NCI-H524 (cell line): ENCODE data around the gene ARL14EP.

ENCODE experiments used
- DNase-seq, 2 experiments: peaks; one replicate each; lab custom pipeline; 2025; lab: John Stamatoyannopoulos, UW

Gene ARL14EP

DNA sequence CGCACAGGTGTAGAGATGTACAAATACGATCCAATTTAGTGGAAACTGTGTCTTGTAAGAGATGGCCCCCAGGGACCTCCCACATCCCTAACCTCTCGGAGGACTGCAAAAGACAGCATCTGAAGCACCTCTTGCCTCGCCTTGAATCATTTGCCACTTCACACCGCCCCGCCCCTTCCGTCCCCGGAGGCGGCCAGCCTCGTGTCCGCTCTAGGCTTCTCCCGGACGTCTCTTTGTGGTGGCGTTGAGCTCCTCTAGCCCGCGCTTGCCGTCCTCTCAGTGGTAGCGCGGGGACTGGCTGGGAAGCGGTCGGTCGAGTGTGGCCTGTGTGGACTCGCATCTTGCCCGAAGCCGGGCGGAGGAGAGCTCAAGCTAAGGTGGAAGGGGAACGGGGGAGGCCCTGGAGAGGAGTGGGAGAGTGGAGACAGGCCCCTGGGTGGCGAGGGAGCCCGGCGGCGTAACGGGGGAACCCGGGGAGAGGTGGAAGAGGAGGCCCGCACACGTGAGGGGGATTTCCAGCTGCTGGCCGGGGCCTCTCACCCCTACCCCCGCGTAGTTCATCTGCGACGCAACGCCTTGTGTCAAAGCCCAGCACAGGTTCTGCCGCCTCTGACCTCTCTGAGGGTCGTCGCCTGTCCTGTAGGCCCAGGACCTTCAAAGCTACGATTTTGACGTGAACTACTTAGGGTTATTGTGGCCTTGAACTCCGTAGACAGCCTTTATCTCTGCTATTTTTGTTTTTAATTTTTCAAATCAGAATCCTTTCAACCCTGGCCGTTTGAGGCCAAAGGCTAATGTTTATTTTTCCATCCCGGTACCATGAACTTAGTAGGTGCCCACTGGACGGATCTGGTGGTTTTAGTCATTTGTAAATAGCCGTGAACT lies at the start of gene ARL14EP:
TSS of gene ARL14EP (plus strand) at position 279 of the 885 bp plus-strand sequence. CDS start 7,845 bp downstream, outside the sequence.
- peak; percentile 94 to 97 for DNase-seq

DNA sequence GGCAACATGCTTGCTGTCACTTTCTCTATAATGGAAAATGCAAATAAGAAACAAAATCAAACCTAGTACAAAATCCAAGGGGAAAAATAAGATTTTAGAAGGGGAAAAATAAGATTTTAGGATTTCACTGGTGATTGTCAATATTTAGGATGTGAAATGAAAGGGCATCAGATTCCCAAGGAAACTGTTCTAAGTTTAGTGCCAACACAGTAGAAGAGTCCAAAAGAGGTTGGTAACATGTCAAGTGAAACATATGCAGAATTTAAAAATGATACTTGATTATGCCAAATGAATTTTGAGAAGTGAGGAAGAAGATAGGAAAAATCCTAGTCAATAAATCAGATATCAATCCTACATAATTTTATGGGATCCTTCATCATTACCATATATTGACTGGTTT lies 45.7 kb upstream of the ARL14EP start:
- DNase-seq, result no peak

DNA sequence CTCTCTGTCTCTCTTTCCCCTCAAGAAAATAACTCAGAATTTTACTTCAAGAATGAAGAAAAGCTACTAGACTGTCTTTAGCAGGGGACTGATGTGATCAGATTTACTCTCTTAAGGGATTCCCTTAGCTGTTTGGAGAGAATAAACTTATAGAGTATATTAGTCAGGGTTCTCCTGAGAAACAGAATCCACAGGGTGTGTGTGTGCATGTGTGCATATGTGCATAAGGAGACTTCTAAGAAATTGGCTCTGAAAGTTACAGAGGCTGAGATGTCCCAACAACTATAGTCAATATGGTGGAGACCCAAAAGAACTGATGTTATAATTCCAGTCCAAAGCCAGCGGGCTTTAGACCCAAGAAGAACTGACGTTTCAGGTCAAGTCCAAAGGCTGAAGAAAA lies 43.1 kb upstream of the ARL14EP start:
- DNase-seq, result no peak

DNA sequence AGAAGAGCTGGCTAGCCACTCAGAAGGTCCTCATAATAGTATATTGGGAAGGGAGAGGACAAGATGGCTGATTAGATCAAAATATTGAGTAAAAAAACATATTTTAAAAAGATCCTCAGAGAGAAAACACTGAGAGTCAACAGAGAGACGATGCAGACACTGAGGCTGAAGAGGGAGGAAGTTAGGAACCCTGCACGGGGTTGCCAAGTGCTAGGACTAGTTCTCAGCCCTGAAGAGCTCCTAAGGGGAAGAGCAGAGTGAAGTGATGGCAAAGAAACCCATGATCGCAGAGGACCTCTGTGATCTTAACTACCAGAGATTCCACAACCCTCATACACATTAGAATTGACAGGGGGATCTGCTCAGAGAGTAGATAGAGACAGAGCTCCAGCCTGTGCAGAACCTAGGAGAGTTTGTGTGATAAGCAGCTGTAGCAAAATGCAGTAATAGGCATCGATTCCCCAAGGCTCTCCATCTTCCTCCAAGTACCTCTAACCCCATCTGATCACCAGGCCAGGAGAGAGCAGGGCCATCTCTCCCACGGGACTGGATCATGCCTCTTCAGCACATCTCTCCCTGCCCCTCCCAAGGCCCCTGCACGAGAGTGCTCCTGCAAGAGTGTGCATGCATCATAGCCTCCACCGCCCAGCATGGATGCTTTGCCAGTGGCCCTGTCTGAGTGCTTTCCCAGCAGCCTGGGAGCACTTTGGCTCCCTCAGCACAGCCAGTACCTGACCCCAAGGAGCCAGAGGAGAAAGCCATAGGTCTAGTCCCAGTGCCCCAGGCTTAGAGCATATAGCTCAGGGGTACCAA lies 41.2 kb upstream of the ARL14EP start:
- no peak for DNase-seq

DNA sequence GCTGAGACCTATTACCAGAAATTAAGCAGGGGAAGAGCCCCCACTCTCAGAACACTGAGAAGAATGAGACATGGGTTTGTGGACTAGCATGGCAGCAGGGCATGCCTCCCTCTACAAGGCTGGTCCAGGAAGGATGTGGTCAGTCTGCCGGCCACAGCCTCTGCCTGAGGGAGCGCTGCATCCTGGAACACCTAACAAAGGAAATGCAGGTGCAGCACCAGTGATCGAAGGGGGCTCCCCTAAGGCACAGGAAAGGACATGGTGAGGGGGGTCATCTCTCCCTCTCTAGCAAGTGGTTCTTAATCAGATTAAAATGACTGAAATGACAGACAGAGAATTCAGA lies 40.6 kb upstream of the ARL14EP start:
- DNase-seq, result no peak

DNA sequence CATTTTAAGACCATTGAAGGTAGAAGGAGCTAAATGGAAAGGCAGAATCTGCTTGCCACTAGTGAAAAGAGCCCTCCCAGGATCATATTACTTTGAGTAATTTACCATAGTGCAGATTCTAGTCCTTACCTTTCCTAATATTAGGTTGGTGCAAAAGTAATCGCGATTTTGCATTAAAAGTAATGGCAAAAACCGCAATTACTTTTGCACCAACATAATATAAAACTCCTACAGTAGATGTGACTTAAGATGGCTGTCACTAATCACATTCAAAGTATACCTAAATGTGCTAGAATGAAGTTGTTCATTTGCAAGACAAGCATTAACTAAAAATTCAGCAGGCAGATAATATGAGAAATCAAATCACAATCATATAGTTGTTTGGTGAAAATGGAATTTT lies 38.1 kb upstream of the ARL14EP start:
- DNase-seq, result no peak

DNA sequence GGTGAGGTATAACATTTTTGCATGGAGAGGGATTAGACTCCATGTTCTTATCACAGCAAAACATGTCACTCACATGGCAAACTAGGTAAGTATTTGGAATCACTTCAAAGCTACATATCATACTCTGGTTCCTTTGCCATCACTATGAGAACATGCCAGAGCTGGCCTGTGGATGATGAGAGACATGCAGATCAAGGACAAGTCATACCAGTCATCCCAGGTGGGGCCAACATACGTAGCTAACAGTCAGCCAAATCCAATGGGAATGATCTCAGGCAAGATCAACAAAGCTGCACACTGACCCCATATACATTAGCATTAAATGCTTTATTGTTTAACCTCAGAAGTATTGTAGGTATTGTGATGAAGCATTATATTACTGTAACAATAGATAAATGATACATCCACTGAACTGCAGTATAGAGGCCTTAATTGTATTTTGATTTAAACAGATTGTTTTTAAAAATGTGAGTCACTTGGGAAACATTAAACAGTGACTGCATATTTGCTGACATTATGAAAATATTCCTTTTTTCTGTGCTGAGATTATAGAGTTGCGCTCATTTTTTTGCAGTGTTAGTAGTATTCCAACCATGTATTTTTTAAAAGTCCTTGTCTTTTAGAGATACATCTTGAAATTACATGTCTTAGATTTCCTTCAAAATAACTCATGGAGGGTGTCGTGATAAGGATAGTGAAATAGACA lies 37.3 kb upstream of the ARL14EP start:
- DNase-seq, result no peak

DNA sequence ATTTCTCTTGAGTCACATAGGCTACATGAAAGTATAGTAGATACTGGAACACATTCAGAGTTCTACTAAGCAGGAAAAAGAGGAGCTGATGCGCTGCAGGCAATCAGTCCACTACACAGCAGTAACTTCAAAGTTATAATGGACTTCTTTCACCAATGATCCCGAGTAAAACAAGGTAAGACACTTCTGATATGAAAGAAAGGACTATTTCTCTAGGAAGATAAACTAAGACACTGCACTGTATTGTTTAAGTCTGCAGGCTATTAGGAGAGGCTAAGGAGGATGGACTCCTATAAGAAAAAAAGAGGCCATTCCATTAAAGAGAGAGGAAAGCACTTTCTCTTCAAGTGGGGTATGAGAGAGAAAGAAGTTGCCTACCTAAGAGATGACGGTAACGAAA lies 31.6 kb upstream of the ARL14EP start:
- DNase-seq, result no peak

DNA sequence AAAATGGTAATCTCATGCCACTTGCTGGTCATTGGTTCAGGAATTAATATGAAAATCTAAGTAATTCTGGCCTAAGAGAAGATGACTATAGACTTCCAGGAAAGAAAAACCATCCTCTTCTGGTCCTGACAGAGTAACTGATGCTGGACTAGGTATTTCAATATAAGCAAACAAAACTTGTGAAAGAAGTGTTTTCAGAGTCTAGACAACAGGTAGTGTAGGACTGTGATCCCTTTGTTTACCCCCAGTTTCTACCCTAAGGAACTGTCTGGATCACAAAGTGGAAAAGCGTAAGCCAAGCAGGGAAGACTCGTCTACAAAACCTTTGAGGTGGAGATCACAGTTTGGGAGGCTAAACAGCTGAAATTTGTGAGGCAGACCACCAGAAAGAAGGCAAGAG lies 30.4 kb upstream of the ARL14EP start:
- DNase-seq, result no peak

DNA sequence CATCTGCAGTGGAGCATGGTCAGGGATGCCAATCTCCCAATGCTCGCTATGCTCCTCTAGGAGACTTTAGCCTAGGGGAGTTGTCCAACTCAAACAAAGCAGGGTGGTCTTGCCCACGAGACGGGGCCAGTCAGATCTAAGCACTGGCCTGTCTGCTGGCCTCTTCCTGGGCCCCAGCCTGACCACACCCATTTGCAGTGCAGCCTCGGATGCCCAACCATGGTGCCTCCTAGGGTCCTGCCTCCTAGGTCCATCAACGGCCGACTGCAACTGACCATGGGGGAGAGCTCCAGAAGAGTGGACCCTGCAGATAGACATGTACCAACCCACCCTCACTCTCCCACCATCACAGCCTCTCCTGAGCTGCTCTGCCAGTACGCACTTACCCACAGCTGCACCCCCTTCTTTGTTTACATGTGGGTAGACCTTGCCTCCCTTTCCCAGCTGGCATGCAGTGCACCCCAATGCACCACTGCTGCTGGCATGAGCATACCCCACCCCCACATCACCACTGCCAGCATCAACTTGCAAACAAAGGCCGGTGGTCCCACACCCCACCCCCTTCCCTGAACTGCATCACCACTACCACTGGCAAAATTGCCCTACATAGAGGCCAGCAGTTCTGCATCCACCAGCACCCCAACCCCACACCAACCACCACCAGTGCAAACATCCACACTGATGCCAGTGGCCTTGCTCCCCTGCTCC lies 27.6 kb upstream of the ARL14EP start:
- no peak for DNase-seq

DNA sequence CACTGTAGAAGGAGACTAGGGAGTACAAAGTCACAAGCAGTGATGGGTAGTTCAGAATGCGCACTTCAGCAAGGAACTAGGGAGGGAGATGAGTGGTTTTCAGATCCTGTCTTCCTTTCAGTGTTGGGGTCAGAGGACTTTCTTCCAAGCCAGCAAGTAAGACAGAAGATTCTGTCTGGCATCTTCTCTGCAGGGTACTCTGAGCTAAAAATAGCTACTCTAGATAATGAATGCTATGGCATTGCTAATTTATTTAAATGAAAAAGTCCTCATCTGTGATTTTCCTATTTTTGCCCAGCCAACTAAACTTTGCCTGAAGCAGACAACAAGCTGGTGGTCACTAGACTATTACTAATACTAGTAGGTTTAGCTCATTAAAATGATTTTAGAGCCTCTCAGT lies 18.3 kb upstream of the ARL14EP start:
- no peak for DNase-seq

DNA sequence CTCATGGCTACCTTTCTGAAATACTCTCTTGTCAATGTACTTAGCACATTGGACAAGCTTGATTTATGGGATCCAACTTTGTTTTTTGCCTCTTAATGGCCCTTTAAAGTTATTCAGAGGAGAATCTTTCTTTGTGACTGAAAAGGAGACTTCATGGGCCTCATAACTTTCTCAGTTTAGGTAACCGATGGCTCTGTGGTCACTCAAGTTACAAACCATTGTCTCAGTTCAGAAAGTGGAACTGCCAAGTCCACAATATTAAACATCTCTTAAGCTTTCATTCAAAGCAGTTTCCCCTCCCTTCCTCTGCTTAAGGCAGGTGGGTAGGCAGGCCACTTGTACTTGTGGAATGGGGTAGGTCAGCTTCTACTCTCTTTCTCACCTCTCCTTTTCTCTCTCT lies 12.3 kb upstream of the ARL14EP start:
- no peak for DNase-seq

DNA sequence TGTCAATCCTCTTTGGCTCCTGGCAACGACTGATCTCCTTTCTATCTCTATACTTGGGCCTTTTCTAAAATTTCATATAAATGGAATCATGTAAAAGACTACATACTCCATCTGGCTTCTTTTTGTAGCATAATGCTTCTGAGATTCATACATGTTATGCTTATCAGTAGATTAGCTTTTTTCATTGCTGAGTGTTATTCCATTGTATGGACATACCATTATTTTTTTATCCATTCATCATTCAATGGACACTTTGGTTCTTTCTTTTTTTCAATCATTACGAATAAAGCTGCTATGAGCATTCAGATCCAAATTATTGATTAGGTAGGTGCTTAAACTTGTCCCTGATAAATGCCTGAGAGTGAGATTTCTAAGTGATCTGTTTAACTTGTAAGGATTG lies 11.7 kb upstream of the ARL14EP start:
- DNase-seq, result no peak

DNA sequence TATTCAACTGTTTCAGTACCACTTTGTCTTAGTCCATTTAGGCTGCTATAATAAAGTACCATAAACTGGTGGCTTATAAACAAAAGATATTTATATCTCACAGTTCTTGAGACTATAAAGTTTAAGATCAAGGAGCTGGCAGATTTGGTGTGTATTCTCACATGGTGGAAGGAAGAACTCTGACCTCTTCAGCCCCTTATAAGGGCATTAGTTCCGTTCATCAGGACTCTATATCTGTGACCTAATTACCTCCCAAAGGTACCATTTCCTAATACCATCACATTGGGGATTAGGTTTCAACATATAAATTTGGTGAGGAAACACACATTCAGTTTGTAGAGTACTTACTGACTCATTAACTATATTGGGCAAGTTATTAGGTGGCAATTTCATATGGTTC lies 10.7 kb upstream of the ARL14EP start:
- DNase-seq, result no peak

DNA sequence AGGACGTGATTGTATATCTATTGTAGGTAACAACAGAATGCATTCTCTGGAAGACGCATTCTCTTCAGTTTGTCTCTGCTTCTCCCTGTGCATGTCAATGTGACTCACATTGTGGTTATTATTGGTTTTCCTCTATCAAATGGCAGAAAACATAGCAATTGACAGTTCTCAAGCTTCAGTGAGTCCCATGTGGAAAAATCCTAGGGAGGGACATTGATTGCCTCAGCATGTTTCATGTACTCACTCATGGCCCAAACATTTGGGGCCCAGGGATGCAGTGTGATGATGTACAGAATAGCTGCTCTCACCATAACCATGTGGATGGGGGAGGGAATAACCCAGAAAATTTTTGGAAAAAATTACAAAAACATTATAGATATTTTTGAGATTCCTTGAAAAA lies 9.3 kb upstream of the ARL14EP start:
- DNase-seq, result no peak

DNA sequence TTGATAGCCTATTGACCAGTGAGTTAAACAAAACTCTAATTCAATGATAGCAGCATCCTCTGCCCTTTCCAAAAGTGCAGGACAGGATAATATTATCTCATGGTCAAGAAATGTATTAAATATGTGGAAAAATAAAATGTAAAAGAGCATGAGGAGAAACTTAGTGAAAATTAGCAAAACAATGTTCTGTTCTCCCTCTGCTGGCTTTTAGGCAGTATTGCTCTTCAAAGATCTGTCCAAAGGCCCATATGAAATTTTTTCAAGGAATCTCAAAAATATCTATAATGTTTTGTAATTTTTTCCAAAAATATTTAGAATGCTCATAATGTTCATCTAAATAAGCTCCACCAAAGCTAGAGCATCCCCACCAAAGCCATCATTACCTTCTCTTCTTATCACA lies 8.3 kb upstream of the ARL14EP start:
- no peak for DNase-seq

DNA sequence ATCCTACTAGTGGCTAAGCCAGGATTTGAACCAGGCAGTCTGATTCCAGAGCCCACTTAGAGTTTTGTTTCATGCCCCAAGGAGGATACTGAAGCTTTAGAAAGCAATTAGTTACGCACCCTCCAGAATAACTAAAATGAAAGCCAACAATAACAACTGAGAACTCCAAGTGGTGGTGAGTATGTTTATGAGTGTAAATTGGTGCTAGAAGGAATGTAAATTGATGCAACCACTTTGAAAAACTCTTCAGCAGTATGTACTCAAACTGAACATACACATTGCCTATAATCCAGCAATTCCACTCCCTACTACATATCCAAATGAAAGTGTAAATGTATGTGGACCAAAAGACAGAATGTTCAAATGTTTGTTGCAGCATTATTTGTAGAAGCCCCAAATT lies 6.7 kb upstream of the ARL14EP start:
- DNase-seq, result no peak

DNA sequence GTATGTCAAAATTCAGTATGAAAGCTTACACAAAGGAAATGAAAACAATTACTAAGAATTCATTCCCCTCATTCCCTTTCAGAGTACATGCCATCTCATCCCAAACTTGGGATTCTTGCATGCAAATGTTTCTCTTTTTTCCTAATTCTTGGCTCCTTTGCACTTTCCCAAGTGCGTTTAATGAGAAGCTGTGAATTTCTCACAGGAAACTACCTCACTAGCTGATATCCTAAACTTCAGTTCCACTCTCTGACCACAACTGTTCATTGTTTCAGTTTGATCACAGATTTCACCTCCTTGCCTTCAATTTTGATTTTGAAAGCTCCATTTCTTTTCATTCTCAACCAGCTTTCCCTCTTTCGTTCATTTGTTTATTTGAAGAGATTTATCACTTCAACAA lies 5.9 kb upstream of the ARL14EP start:
- DNase-seq, result no peak

DNA sequence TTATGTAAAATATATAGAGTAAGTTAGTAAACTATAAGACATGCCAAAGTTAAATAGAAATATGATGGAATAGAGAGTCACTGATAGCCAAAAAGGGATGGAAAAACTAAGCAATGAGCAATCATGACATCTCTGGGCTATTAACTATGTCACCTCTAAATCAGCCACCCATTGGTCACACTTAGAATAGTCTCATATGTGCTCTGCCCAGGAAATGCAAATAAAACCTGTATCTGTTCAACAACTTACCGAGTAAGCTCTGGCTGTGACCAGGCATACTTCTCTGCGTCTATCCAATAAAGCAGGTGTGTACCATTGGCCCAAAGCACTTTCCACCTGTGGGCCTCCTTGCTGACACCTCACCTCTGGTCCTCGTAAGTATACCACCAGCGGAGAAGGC lies 1.6 kb upstream of the ARL14EP start:
- DNase-seq, result no peak

DNA sequence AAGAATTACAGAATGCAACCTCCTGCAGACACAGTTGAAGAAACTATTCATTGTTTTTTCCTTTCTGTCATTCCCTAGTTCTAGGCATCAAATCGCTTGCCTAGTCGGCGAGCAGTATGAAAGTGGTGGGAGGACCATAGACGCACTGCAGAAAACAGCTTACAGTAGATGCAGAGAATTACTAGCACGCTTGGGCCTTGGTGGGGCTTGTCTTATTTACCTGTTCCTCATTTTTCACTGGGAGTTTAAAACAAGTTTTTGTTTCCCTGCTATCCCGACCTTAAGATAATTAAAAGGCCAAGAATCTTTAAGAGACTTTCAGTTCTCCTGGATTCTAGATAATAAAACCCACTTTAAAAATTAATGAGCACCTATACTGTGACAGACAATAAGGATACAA lies 713 bp upstream of the ARL14EP start:
- no peak for DNase-seq

DNA sequence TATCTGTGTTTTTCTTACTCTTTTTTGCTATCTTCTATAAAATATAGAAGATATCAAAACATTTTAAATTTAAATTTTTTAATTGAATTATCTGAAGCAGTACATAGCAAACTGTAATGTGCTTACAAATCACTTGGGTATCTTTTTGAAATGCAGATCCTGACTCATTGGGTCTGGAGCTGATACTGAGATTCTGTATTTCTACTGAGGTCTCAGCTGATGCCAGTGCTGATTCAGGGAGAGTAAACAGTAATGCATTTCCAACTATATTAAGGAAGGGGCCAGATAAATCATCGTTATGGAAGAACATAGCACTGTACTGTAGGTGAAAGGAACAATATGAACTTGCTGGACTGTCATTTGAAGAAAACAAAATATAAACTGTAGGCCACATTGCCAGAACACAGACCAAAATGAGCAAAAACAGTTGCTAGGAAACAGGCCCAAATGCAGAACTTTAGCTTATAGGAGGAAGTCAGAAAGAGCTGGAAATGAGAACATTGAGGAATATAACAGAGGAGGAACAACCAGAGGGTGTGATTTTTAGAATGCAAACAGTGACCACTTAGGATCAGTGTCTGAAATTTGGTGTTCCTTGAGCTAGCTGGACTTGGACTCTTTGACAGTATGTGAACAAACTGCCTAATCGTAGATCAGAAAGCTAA lies 3.3 kb downstream of the ARL14EP start:
- DNase-seq, result no peak

DNA sequence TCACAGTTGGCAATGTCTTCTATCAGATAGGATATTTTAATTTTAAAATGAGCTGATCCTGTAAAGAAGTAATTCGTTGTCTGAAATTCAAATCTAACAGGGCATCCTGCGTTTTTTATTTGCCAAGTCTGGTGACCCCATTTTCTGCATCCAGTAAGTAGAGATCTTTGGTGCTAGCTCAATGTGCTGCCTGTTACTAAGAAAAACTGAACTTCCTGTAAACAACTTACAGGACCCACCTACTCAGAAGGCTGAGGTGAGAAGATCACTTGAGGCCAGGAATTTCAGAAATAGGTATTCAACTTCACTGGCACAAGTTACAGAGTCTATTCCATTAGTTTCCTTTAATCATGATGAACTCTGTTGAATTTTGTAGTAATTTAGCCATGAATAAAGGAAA lies 4.0 kb downstream of the ARL14EP start:
- no peak for DNase-seq
